Activated T-helper 9 cell treated with anti-CD3 and anti-CD28 coated beads, Interleukin-2, amount 50 U/mL, for 16 hours (primary cell): ENCODE data around the gene PRDM16.

ENCODE experiments used
- DNase-seq: peaks from one replicate; pipeline ENCODE4 v3.0.0-alpha.2; 2020; ENCODE audit warnings: low read depth

The PRDM16 gene

GRCh38 chr1:3103967-3104677 lies 35.1 kb downstream of the PRDM16 start:
- DNase-seq: no peak

DNA sequence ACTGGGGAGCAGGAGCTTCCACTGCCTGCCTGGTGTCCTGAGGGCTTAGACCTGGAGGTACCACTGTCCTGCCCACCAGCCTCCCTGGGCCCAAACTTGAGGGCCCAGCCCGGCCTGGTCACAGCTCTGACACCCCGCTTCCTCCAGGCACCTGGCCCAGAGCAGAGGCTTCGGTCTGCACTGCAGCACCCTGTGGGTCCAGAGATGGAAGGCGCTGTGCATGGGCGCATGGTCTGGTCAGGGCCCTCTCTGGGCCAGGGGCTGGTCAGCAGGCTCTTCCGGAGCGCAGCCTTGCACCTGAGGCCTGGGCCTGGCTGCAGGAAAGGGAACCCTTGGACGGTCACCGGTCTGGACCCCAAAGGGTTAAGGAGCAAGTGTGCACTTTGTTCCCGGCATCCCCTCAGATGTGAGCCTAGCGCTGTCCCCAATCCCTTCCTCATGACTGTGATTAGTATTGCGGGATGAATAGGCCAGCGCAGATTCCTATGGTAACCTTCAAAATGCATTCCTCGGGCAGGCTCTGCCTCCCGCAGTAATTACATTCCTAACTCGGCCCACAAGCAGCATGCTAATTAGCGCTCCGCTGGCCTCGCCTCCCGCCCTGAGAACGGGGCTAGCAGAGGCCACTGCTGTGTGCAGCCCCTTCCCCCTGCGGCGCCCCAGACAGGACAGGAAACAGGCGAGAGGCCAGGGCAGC lies 36.3 kb downstream of the PRDM16 start:
- no peak for DNase-seq

- DNase-seq: no peak
Observed at GRCh38 chr1:3106216-3106615, 37.2 kb downstream of the PRDM16 start.

GRCh38 chr1:3107201-3107600 lies 38.2 kb downstream of the PRDM16 start:
- no peak for DNase-seq

GRCh38 chr1:3109355-3109754 lies 40.4 kb downstream of the PRDM16 start:
- DNase-seq: no peak

DNA sequence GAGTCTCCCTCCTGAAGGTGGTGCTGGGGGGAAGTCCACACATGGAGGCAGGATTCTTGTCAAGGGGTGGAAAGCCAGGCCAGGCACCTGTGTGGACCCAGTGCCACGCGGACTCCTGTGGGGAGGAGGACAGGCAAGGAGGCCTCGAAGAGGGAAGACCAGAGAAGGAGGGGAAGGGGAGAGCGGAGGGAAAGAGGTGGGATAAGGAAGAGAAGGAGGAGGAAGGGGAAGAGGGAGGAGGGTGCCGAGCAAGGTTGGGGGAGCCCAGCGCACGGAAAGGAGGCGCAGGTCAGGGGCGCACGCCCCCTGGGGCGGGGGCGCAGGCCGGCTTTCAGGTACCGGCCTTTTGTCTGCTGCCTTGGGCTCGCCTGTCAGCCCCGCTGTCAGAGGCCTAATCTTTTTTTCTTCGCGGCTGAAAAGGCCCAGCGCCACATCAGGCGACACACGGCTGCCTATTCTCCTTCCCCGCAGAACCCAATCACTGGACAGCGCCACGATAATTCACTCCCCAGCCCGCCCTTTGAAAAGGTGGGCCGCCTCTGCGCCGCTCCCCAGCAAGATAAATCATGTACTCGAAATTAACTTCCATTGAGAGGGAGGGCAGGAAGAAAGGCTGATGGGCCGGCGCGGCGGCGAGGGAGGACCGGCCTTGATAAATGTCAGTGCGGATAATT lies 42.5 kb downstream of the PRDM16 start:
- no peak for DNase-seq

DNA sequence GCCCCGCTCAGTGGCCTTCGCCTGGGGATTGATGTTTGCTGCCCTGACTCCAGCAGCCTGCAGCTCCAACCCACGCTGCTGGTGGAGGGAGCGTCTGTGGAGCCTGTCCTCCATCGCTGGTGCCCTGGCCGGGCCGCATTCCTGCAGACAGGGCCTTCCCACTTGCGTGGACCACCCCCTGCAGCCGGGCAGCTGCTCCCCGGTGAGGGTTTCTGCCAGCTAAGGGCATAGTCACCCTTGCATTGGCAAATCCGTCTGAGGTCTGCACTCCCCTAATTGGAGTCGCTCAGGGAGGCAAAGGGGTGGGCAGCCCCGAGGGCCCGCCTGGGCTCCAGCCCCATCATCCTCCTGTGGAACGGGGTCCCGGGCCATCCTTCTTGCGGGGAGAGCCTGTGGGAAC lies 43.5 kb downstream of the PRDM16 start:
- no peak for DNase-seq

GRCh38 chr1:3113047-3113740 lies 44.2 kb downstream of the PRDM16 start:
- DNase-seq: no peak

GRCh38 chr1:3113741-3114056 lies 44.7 kb downstream of the PRDM16 start:
- DNase-seq: no peak

DNA sequence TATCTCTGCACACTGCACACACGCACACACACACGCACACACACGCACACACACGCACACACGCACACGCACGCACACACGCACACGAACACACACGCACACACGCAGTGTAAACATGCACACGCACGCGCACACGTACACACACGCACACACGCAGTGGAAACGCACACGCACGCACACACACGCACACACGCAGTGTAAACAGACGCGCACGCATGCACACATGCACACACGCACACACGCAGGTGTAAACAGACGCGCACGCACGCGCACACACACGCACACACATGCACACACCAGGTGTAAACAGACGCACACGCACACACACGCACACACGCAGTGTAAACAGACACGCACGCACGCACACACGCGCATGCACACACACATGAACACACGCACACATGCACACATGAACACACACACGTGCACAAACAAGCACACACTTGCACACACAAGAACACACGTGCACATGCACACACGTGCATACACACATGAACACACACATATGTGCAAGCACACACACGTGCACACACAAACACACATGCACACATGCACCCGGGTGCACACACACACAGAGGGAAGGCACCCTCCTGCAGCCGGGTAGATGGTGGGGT lies 45.2 kb downstream of the PRDM16 start:
- no peak for DNase-seq

DNA sequence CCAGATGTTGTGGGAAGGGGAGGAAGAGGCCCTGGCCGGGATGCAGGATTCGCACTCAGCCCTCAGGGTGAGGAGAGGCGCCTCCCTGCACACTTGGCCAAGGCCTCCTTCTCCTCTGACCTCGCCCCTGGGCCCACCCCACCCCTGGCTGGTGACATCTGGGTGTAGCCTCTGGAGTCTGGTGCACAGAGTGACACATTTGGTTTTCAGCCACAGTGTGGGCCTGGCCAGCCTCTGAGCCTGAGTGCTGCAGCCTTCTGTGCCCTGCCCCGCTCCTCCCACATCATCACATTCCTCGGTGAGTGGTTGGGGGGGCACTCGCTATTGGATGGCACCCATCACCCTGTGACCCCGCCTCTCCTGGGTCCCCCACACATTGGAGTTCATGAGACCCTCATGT lies 45.8 kb downstream of the PRDM16 start:
- DNase-seq: no peak

DNA sequence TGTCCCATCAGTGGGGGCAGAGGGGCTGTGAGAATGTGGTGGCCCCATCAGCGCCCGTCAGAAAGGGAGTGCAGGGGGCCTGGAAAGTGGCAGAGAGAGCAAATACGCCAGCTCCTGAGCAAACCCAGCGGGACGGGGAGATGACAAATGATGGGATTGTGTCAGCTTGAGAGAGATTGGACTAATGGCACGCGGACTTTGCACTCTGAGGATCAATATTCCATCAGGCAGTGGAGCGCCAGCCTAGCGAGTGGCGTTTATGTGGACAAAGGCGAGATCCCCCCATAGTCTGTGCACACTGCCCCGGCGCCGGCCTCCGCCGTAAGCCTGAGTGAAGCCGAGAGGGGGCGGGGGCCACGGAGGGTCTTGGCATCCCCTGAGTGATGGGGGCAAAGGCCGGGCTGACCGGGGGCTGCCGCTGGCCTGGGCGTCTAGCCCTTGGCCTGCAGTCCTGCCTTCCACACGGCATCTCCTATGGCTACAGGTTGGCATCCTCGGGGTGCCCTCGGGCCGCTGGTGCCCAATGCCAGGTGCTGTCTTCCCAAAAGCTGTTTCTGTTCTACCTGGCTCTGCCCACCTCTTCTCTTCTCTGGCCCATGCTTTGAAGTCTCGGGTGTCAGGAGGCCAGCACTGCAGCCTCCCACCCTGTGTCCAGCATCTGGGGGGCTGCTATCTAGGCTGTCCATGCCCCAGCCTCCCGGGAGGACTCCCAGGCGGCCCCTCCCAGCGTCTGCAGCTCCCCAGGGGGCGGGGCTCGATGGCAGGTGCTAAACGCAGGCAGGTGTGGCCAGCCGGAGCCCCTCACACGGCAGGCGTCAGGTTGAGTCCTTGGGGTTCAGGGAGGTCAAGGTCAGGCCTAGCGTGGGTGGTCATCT lies 46.5 kb downstream of the PRDM16 start:
- DNase-seq: no peak

- no peak for DNase-seq
Observed at GRCh38 chr1:3116150-3116510, 47.1 kb downstream of the PRDM16 start.

- no peak for DNase-seq
Observed at GRCh38 chr1:3116560-3116959, 47.6 kb downstream of the PRDM16 start.

DNA sequence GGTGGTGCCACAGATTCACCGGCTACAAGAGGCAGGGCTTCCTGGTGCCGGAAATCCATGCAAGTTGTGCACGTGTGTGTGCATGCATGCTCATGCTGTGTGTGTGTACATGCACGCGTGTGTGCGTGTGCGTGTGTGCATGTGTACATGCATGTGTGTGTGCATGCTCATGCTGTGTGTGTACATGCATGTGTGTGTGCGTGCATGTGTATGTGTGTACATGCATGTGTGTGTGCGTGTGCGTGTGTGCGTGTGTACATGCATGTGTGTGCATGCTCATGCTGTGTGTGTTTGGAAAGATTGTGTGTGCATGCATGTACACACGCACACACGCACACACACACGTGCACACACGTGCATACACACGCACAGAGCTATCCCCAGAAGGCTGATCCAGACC lies 48.9 kb downstream of the PRDM16 start:
- DNase-seq: no peak

DNA sequence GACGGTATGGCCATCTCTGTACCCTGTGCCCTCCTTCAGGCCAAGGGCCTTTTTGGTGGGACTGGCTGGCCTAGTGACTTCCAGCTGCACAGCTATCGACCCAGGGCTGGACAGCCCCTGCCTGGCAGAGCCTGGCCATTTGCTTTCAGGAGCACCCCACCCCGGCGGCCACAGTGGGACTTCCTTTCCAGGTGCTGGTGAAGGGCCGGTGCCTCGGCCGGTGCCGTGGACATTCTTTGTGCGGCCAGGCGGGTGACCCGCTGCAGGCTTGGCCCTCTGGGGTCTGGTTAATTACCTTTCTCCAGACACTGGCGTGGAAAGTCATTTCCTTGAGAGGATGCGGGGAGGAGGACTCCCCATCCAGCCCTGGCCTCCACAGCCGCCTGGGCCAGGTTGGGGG lies 50.1 kb downstream of the PRDM16 start:
- no peak for DNase-seq

DNA sequence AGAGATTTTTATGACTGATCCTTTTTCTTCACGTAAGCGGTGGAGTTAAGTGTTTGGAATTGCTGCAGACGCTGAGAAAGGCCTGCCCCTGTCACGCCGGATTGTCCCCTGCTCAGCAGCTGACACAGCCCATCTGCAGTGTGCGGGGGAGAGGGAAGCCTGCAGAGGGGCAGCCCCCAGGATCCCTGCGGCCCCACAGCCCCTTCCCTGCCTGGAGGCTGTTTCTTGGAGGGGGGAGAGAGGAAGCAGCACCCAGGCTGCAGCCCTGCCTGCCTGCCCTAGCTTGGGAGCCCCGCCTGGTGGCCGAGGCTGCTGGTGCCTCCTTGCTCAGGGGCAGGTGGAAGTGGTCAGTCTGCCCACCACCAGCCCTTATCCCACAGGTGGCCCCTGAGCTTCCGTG lies 50.7 kb downstream of the PRDM16 start:
- DNase-seq: no peak

DNA sequence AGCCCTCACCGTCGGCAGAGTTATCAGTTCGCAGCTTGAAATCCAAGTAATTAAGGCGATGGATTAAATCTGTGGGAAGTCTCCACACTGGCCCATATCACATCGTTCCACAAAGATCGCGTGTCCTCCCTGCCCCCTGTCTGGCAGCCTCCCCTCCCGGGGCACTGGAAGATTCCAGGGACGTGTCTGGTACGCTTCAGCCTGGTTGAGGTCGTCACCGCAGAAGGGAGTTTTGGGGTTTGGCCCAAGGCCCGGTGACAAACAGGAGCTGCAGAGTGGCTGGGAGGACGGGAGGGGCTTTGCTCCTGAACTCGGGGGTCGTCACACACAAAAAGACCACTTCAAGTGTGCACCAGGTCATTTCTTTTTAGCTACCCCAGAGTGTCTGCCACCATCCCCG lies 51.1 kb downstream of the PRDM16 start:
- no peak for DNase-seq

DNA sequence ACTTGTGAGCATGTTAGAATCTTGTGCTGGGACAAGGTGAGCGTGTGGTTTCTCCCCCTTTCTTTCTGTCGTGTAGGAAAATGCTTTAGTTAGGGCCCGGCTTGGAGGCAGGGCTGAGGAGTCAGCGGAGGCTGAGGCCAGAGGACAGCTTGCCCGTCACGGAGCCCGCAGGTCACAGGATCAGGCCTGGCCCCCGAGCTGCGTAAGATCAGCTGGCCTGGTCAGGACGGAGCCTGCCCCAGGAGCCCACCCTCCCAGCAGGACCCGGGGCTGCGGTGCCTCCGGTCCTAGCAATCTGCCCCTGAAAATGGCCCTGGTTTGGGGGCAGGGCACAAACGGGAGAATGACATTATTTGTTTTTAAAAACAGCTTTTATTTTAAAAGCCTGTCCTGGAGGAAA lies 52.0 kb downstream of the PRDM16 start:
- no peak for DNase-seq

DNA sequence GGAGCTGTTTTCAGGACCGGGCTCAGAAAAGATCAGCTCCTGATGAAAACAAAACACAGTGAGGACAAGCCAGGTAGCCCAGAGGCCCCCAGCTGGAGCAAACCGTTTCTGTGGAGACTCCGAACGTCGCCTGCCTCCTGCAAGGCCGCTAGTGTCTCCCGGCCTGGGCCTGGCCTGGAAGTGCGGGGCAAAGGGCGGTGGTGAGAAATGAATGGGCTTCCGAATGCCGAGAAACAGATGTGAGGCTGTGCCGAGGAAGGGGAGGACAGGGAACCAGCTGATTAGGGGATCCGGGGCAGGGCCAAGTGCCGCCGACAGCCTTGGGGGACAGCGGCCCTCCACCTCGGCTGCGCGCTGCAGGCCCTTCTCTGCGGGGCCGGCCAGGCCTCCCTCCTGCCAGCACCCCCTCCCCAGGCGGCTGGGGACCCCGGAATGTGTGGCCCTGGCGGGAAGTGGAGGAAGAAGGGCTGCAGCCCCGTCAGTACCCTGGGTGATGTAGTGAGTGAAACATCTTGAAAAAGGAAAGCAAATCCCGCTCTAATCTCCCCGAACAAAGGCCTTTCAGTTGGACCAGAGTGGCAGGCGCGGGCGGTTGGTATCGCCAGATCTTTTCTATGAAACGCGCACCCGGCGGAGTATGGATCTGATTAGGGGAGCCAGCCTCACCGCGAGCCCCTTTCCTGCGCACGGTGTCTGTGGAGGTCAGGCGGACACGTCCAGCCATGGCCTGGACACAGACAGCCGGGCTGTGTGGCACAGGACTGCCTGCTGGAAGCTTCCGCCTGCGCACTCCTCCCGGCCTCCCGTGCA lies 52.6 kb downstream of the PRDM16 start:
- no peak for DNase-seq

DNA sequence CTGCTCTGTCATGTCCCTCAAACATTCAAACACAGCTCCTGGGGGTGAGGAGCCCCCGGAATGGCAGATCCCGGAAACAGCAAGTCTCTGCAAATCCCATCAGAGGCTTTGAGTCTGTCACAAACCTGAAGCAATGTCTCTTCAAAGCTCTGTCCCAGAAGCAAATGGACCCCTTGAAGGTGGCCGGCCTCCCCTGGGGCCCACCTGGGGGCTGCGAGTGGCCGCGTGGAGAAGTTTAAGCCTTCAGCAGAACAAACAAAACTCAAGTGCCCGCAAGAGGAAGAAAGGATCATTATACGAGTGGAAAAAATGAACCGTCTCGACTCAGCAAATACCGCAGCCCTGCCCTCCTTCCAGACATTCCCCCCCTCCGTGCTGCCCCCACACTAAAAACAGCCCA lies 53.3 kb downstream of the PRDM16 start:
- DNase-seq: no peak
